ENCODE measurements around the gene HAPLN2.

The HAPLN2 gene

GRCh38 chr1:156664767-156665411, 45.7 kb downstream of the HAPLN2 start:
- H3K9me3 Mint-ChIP-seq (ENCODE audit: low read depth) = no peaks in the 10 kb centered on the region
- H3K27ac Mint-ChIP-seq = no peak overlapping the region
- no peaks in the 10 kb centered on the region for H3K27me3 Mint-ChIP-seq
- H3K4me3 Mint-ChIP-seq = no peak overlapping the region
- no peaks in the 10 kb centered on the region for H3K36me3 Mint-ChIP-seq
- peaks cover 19% of the 10 kb centered on the region for H3K4me1 Mint-ChIP-seq (ENCODE audit: low read depth)

DNA sequence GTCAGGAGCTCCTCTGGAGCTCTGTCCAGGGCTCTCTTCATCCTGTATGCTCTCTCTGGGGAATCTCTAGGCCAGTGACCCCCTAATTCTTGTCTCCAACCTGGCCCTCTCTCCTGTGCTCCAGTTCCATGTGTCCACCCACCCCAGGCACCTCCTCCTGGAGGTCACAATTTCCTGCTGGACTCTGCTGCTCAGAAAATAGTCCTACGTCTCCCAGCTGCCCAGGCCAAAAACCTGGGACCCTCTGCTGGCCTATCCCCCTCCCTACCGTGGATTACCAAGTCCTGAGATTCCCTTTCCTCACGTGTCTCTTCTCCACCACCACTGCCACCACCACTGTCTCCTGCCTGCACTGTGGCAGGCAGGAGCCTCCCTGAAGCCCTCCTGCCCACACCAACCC, 46.3 kb downstream of the HAPLN2 start:
- Mint-ChIP-seq H3K27ac (no peak overlapping the region), H3K4me3 (no peak overlapping the region), H3K36me3 (no peaks in the 10 kb centered on the region), H3K9me3 (ENCODE audit: low read depth) (no peaks in the 10 kb centered on the region), H3K4me1 (ENCODE audit: low read depth) (peaks cover 14% of the 10 kb centered on the region), H3K27me3 (no peaks in the 10 kb centered on the region)

GRCh38 chr1:156666862-156667609, 47.8 kb downstream of the HAPLN2 start:
- no peaks in the 10 kb centered on the region for H3K27me3 Mint-ChIP-seq
- H3K4me3 Mint-ChIP-seq = no peak overlapping the region
- H3K27ac Mint-ChIP-seq = no peak overlapping the region
- H3K9me3 Mint-ChIP-seq (ENCODE audit: low read depth) = no peaks in the 10 kb centered on the region
- H3K4me1 Mint-ChIP-seq (ENCODE audit: low read depth) = peaks cover 2% of the 10 kb centered on the region
- H3K36me3 Mint-ChIP-seq = no peaks in the 10 kb centered on the region

DNA sequence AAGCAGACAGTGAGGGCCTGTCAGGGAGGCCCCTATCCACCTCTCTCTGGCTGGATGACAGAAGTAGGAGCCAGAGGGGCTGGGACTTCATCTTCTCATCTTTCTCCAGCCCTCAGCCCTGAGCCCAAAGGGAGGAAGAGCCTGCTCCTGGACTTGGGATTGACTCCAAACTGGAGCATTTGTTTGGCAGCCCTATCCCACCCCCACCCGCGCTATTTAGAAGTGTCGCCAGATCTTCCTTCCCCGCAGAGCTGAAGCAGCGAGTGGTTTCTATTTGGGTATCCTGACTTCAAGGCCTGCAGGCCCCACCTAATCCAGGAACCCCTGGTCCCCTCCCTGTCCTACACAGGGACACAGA, 48.4 kb downstream of the HAPLN2 start:
- H3K36me3 Mint-ChIP-seq = no peaks in the 10 kb centered on the region
- H3K27ac Mint-ChIP-seq = no peak overlapping the region
- no peaks in the 10 kb centered on the region for H3K9me3 Mint-ChIP-seq (ENCODE audit: low read depth)
- H3K4me1 Mint-ChIP-seq (ENCODE audit: low read depth) = no peaks in the 10 kb centered on the region
- no peaks in the 10 kb centered on the region for H3K27me3 Mint-ChIP-seq
- H3K4me3 Mint-ChIP-seq = no peak overlapping the region

DNA sequence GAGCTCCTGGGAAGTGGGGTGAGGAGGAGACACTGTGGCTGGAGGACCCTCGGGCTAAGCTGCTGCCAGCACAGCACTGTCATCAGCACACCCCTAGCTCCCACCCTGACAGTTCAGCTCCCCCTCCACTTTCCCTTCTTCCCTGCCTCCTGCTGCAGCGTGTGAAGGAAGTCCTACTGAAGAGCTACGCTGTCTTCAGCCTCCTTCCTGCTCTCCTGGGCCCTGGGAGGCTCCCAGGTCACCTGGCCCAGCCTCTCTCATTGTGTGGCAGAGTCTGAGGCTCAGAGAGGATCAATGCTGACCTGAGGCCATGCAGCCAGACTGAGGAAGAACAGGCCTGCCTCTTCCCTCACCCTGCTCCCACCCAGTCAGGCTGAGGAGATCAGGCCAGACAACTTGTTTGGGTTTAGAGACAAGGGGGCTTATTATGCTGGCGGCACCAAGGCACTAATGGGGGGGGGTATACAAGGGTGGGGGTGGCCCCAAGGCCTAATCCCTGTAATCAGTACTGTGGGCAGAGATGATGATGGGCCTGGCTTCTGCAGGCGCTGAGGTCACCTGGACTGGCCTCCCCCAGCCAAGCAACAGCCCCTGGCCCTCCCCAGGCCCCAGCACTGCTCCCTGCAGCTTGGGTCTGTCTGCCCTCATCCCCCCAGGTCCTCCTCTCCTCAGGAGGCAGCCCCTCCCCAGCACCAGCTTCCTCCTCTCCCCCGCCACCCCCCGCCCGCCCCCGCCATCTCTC, 48.9 kb downstream of the HAPLN2 start:
- H3K36me3 Mint-ChIP-seq = no peaks in the 10 kb centered on the region
- no peaks in the 10 kb centered on the region for H3K9me3 Mint-ChIP-seq (ENCODE audit: low read depth)
- no peak overlapping the region for H3K4me3 Mint-ChIP-seq
- no peaks in the 10 kb centered on the region for H3K4me1 Mint-ChIP-seq (ENCODE audit: low read depth)
- H3K27ac Mint-ChIP-seq = no peak overlapping the region
- no peaks in the 10 kb centered on the region for H3K27me3 Mint-ChIP-seq

DNA sequence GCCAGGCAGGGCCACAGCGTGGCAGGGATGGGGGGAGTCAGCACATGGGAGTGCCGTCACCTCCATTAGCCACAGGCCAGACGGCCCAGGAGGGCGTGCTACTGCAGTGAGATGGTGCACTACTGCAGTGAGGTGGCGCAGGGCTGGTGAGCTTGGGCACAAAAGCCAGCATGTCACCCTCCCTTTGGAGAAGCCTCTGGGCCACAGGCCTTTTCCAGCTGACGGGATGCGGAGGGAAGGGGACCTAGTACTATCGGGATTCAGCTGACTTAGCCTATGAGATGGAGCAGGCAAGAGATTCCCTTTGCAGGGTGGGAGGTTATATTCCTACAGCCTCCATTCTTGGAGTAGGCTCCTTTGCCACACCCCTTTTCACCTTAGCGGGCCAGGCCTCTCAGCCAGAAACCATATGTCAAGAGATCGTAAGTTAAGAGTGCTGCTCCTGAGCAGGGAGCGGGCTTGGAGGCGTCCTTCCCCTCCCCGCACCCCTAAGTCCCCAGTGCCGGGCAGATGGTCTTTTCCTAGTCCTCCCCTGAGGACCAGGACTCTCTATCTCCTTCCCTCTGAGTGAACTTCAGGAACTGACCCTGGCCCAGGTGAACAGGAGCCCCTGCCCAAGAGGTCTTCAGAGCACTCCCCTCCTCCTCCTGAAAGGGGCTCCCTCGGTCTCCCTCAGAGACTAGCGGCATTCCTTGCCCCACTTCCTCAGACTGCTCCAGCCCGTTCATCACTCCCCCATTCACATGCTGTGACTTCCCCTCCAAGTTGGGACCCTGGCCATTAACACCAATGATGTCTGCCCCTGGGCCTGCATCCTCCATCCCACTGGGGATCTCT, 49.8 kb downstream of the HAPLN2 start:
- H3K27me3 Mint-ChIP-seq = no peaks in the 10 kb centered on the region
- no peak overlapping the region for H3K4me3 Mint-ChIP-seq
- no peak overlapping the region for H3K27ac Mint-ChIP-seq
- no peaks in the 10 kb centered on the region for H3K36me3 Mint-ChIP-seq
- no peaks in the 10 kb centered on the region for H3K4me1 Mint-ChIP-seq (ENCODE audit: low read depth)
- H3K9me3 Mint-ChIP-seq (ENCODE audit: low read depth) = no peaks in the 10 kb centered on the region

- H3K4me3 Mint-ChIP-seq = no peak overlapping the region
- no peaks in the 10 kb centered on the region for H3K9me3 Mint-ChIP-seq (ENCODE audit: low read depth)
- peaks cover 2% of the 10 kb centered on the region for H3K27me3 Mint-ChIP-seq
- H3K27ac Mint-ChIP-seq = no peak overlapping the region
- no peaks in the 10 kb centered on the region for H3K4me1 Mint-ChIP-seq (ENCODE audit: low read depth)
- H3K36me3 Mint-ChIP-seq = no peaks in the 10 kb centered on the region
These were observed 50.6 kb downstream of the HAPLN2 start for GRCh38 chr1:156669794-156670193.

GRCh38 chr1:156670359-156670758, 51.1 kb downstream of the HAPLN2 start:
- Mint-ChIP-seq H3K4me3 (no peak overlapping the region), H3K27me3 (peaks cover 3% of the 10 kb centered on the region), H3K27ac (no peak overlapping the region), H3K9me3 (ENCODE audit: low read depth) (no peaks in the 10 kb centered on the region), H3K36me3 (no peaks in the 10 kb centered on the region), H3K4me1 (ENCODE audit: low read depth) (no peaks in the 10 kb centered on the region)

GRCh38 chr1:156670791-156671190, 51.6 kb downstream of the HAPLN2 start:
- Mint-ChIP-seq H3K27ac (no peak overlapping the region), H3K36me3 (no peaks in the 10 kb centered on the region)

DNA sequence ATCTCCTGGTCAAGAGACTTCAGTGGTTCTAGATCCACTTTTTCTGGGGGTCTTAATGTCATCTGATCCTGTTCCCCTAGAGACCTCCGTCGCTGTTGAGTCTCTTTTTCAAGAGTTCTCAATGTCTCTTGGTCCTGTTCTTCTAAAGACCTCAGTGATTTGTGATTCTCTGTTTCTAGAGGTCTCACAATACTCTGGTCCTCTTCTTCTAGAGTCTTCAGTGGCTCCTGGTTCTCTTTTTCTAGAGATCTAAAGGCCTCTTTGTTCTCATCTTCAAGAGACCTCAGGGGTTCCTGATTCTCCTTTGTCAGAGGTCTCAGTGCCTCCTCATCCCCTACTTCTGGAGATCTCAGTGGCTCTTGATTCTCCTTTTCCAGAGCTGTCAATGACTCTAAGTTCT, 52.6 kb downstream of the HAPLN2 start:
- H3K27me3 Mint-ChIP-seq = peaks cover 4% of the 10 kb centered on the region
- no peaks in the 10 kb centered on the region for H3K36me3 Mint-ChIP-seq
- H3K4me1 Mint-ChIP-seq (ENCODE audit: low read depth) = no peaks in the 10 kb centered on the region
- no peaks in the 10 kb centered on the region for H3K9me3 Mint-ChIP-seq (ENCODE audit: low read depth)
- no peak overlapping the region for H3K27ac Mint-ChIP-seq
- no peak overlapping the region for H3K4me3 Mint-ChIP-seq

More at GRCh38 chr1:156670791-156671190, 51.6 kb downstream of the HAPLN2 start:
- no peak overlapping the region for H3K4me3 Mint-ChIP-seq
- no peaks in the 10 kb centered on the region for H3K9me3 Mint-ChIP-seq (ENCODE audit: low read depth)
- H3K27me3 Mint-ChIP-seq = peaks cover 4% of the 10 kb centered on the region
- H3K4me1 Mint-ChIP-seq (ENCODE audit: low read depth) = no peaks in the 10 kb centered on the region

DNA sequence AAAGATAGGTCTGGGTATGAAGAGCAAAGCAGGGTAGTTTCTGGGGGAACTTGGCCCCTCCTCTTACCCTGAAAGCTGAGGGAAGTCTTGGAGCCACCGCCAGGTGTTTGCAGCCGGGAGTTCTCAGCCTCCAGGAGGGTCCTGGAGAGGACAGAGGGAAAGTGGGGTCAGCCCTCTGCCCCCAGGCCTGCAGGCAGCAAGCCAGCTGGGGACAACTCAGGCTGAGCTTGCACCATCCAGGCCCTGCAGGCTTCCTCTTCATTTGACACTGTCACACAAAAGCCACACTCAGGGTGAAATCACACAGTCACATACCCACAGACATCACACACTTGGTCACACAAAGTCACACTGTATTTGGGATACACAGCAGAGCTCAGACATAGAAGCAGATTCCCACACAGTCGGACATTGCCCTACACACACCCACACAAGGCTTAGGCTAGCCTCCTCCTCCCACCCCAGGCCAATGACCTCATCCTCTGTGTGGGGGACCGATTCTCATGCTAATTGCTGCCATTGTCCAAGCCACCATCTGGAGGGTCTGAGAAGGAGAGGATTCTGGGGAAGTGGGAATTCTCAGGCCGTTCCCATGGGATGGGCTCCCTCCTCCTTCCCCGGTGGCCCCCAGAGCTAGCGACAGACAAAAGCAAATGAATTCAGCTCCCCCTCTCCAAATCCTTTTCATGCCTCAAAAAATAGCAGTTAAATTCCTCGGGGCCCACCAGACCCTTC, 54.3 kb downstream of the HAPLN2 start:
- Mint-ChIP-seq H3K4me3 (no peak overlapping the region), H3K9me3 (ENCODE audit: low read depth) (no peaks in the 10 kb centered on the region), H3K4me1 (ENCODE audit: low read depth) (peaks cover 12% of the 10 kb centered on the region), H3K27ac (no peak overlapping the region), H3K27me3 (peaks cover 15% of the 10 kb centered on the region), H3K36me3 (peaks cover 2% of the 10 kb centered on the region)

Data from activated naive CD8-positive, alpha-beta T cell (primary cell).